GM18508 (cell line): Measurements from ENCODE around the gene TMEM69.
A peak's percentile ranks its signal among the peaks of the same experiment; 100 is the strongest.
"Not testable (repeated sequence)": the region's sequence is repeated elsewhere in the genome, so short reads cannot be mapped to it uniquely, and the experiment has no call there.

Source experiments
- ATAC-seq: cut with Tn5 transposase; IDR thresholded peaks from one replicate; pipeline ENCODE4 v1.9.1; 2021; ENCODE audit warnings: moderate number of reproducible peaks; ENCODE audit not compliant: insufficient read depth, unreplicated experiment

TMEM69 gene

DNA sequence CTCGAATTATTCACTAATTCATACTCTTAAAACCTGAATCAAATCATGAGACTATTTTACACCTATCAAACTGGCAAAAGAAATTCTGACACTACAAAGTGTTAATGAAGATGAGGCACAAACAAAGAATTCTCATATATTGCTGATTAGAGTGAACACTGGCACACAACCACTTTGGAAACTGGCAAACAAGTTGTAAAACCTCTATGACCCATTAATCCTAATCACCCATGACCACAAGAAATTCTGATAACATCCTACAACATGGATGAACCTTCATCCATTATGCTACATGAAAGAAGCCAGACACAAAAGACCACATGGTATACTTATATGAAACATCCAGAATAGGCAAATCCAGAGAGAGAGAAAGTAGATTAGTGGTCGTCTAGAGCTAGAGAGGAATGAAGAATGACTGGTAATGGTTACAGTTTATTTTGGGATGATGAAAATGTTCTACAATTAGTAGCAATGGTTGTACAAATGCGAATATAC, 10.2 kb upstream of the TMEM69 start:
- no peak for ATAC-seq

DNA sequence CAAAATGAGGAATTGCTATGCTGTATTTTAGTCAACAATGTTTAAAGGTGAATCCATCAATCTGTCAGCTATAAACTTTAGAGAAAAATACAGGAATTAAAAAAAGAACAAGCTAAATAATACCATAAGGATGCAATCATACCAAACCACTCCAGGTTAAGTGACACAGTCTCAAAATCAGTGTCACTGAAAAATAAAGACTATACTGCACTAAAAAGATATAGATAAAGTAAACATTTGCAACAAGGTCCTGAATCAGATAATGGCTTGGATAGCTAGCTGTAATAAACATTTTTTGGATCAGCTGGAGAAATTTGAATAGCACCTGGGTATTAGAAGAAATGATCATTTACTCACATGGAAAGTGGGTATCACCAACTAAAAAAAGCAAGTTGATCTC, 9.5 kb upstream of the TMEM69 start:
- ATAC-seq = no peak

GRCh38 chr1:45679123-45679522, 8.9 kb upstream of the TMEM69 start:
- no peak for ATAC-seq

- no peak for ATAC-seq
These were observed 5.0 kb upstream of the TMEM69 start for GRCh38 chr1:45682942-45683341.

DNA sequence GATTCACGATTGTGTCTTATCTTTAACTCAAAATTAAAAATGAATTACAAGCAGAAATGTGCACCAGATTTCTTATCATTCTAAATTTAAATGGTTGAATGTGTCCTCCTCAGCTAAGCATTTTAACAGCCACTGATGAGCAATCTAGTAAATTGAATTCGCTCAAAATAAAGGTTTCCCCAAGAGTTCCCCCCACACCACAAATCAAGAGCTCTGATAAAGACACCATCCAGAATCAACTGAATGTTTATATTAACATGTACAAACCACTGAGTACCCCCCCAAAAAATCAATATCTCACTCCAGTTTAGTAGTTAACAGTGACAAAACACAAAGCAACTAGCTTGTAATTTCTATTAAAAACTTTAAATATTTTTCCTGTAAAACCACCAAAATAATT, 3.6 kb upstream of the TMEM69 start:
- no peak for ATAC-seq

- ATAC-seq = no peak
These were observed 2.5 kb upstream of the TMEM69 start for GRCh38 chr1:45685308-45686014.

DNA sequence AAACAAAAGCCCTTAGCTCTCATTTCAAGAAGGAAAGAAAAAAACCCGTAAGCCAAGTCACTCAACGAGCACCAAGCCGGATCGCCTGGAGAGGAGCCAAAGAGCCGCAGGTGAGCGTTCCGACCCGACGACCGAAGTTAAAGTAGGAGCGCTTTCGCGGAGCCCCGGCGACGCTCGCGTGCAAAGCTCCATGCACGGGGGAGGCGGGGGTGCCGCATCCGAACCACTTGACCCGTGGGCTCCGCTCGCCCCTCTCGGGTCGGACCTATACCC, 2.0 kb upstream of the TMEM69 start:
- ATAC-seq = peak; percentile 4

GRCh38 chr1:45686288-45687013, 1.5 kb upstream of the TMEM69 start, which contains the start of gene GPBP1L1:
Gene GPBP1L1, minus strand, starts transcription at chr1:45686533. Its CDS starts 27,446 bp downstream, at chr1:45659087.
- peak; percentile 27 for ATAC-seq

GRCh38 chr1:45687014-45687753, 797 bp upstream of the TMEM69 start:
- peak; percentile 49 for ATAC-seq

DNA sequence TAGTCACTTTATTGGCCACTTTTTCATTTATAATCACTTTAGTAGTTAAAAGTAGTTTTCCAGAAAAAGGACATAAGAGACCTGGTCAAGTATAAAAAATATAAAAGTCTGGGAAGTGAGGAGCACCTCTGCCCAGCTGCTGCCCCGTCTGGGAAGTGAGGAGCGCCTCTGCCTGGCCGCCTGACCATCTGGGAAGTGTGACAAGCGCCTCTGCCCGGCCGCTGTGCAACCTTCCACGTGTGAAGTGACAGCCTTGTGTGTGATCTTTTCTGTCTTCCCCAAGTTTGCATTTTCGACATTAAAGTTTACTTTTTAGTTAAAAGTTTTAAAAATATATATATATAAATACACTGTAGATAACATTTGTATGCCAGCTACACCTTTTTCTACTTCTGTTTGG, 5.8 kb downstream of the TMEM69 start:
- ATAC-seq = not testable (repeated sequence)

GRCh38 chr1:45694823-45695222, 6.8 kb downstream of the TMEM69 start:
- no peak for ATAC-seq

DNA sequence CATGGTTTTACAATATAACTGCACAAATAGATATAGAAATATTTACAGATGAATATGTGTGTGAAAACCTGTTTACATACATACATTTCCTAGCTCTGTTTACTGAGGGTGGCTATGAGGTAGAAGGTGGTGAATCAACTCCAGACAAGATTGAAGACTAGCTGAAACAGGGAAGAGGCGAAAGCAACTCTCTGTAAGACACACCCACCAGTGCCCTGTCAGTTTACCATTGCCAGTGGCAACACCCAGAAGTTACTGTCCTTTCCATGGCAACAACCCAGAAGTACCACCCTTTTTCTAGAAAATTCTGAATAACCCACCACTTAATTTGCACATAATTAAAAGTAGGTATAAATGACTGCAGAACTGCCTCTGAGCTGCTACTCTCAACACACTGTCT, 16.7 kb downstream of the TMEM69 start:
- no peak for ATAC-seq

DNA sequence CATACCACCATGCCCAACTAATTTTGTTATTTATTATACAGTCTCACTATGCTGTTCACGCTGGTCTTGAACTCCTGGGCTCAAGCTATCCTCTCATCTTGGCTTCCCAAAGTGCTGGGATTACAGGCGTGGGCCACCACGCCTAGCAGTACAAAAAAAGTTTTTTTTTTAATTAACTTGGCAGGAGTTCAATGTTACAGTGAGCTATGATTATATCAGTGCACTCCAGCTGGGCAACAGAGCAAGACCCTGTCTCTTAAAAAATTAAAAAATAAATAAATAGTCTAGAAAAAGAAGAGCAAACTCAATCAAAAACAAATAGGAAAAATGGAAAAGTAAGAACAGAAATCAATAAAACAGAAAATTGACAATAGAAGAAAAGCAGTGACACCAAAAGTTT, 25.7 kb downstream of the TMEM69 start:
- ATAC-seq = no peak

GRCh38 chr1:45716700-45717099, 28.7 kb downstream of the TMEM69 start:
- ATAC-seq = no peak

DNA sequence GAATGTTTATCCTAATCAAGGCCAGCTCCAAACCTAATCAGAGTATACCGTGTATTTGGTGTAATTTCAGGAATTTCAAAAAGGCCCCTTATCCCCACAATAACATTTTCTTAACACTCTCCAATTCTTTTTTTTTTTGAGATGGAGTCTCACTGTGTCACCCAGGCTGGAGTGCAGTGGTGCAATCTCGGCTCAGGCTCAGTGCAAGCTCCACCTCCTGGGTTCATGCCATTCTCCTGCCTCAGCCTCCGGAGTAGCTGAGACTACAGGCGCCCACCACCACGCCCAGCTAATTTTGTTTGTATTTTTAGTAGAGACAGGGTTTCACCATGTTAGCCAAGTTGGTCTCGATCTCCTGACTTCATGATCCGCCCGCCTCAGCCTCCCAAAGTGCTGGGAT, 29.4 kb downstream of the TMEM69 start:
- not testable (repeated sequence) for ATAC-seq

GRCh38 chr1:45718289-45718688, 30.3 kb downstream of the TMEM69 start:
- no peak for ATAC-seq

DNA sequence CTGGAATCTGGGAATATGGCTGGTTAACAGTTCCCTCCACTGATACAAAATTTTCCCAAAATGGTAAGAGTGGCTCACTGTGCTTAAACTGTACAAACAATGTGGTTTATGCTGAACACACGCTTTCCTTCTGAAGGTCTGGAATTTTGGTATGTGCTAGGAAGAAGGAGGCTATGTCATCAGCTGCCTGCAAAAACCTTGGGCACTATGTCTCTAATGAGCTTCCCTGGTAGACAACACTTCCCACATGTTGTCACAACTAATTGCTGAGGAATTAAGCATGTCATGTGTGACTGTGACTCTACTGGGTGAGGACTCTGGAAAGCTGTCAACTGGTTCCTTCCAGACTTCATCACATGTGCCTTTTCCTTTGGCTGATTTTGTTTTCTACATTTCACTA, 33.2 kb downstream of the TMEM69 start:
- no peak for ATAC-seq

DNA sequence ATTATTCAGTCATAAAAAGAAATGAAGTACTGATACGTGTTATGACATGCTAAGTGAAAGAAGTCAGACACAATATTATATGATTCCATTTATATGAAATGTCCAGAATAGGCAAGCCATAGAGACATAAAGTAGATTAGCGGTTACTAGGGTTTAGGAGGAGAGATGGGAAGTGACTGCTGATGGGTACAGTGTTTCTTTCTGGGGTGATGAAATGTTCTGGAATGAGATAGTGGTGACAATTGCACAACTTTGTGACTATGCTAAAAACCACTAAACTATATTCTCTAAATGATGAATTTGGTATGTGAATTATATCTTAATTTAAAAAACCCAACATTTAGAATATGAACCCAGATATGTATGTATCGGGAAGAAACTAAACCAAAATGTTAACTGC, 34.8 kb downstream of the TMEM69 start:
- no peak for ATAC-seq

GRCh38 chr1:45723248-45723930, 35.4 kb downstream of the TMEM69 start:
- no peak for ATAC-seq

DNA sequence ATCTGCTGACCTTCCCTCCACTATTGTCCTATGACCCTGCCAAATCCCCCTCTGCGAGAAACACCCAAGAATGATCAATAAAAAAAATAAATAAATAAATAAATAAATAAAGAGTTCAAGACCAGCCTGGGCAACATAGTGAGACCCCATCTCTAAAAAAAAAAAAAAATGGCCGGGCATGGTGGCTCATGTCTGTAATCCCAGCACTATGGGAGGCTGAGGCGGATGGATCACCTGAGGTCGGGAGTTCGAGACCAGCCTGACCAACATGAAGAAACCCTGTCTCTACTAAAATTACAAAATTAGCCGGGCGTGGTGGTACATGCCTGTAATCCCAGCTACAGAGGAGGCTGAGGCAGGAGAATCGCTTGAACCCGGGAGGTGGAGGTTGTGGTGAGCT, 38.0 kb downstream of the TMEM69 start:
- not testable (repeated sequence) for ATAC-seq
